GM23338 (cell line): Measurements from ENCODE around the gene LRRFIP1. TPM values are rescaled to one million over a fixed set of nuclear protein-coding genes. Genes with fewer than 3 reads are reported as not detected.

ENCODE experiments used
- ATAC-seq: fragments of 200-7000 bp; cut with Tn5 transposase; 3 replicates; pipeline ENCODE4 v1.9.1; 2020
- DNase-seq: peaks from one replicate; pipeline ENCODE4 v3.0.0-alpha.2; 2015; ENCODE audit warnings: low spot score
- H2AFZ ChIP-seq: fragments of 200-600 bp; sonication (generic); 2 replicates; pipeline ENCODE4 v1.8.0; 2016; ENCODE audit warnings: antibody characterized with exemption, mild to moderate bottlenecking, moderate library complexity
- H3F3A ChIP-seq: fragments of 200-600 bp; sonication (generic); replicated peaks from 2 replicates; pipeline ENCODE4 v1.8.0; 2017; ENCODE audit warnings: antibody characterized with exemption, mixed run types, low read depth
- H3K27ac ChIP-seq: fragments of 200-600 bp; sonication (generic); 2 replicates; pipeline ENCODE4 v1.6.1; 2016; ENCODE audit warnings: low read depth
- H3K27me3 ChIP-seq: fragments of 200-600 bp; sonication (generic); 2 replicates; pipeline ENCODE4 v1.8.0; 2016; ENCODE audit warnings: mild to moderate bottlenecking, mixed run types, moderate library complexity; ENCODE audit not compliant: insufficient read depth
- H3K36me3 ChIP-seq: fragments of 200-600 bp; sonication (generic); 2 replicates; pipeline ENCODE4 v1.8.0; 2016; ENCODE audit warnings: mild to moderate bottlenecking; ENCODE audit not compliant: insufficient read depth
- H3K4me1 ChIP-seq: fragments of 200-600 bp; sonication (generic); 2 replicates; pipeline ENCODE4 v1.8.0; 2016; ENCODE audit warnings: mild to moderate bottlenecking, moderate library complexity; ENCODE audit not compliant: insufficient read depth
- H3K4me2 ChIP-seq: fragments of 200-600 bp; sonication (generic); 2 replicates; pipeline ENCODE4 v1.7.1; 2017; ENCODE audit warnings: mixed run types
- H3K4me3 ChIP-seq: fragments of 200-600 bp; sonication (generic); 2 replicates; pipeline ENCODE4 v1.6.1; 2016; ENCODE audit warnings: mixed run types
- H3K79me2 ChIP-seq: fragments of 200-600 bp; sonication (generic); replicated peaks from 2 replicates; pipeline ENCODE4 v1.8.0; 2017; ENCODE audit warnings: mild to moderate bottlenecking; ENCODE audit not compliant: insufficient read depth
- H3K9me2 ChIP-seq: fragments of 200-600 bp; sonication (generic); 2 replicates; pipeline ENCODE4 v1.8.0; 2017; ENCODE audit not compliant: insufficient read depth
- H4K20me1 ChIP-seq: fragments of 200-600 bp; sonication (generic); replicated peaks from 2 replicates; pipeline ENCODE4 v1.8.0; 2017; ENCODE audit warnings: mild to moderate bottlenecking; ENCODE audit not compliant: insufficient read depth
- H3K27ac Mint-ChIP-seq: 2 replicates; pipeline ENCODE4 v1.8.0; 2020; ENCODE audit warnings: inconsistent platforms, mild to moderate bottlenecking, moderate library complexity, mixed read lengths
- H3K27me3 Mint-ChIP-seq: 3 replicates; pipeline ENCODE4 v1.8.0; 2022; ENCODE audit warnings: low read depth, mild to moderate bottlenecking, moderate library complexity, mixed read lengths, inconsistent platforms; ENCODE audit not compliant: insufficient read depth, poor library complexity
- H3K36me3 Mint-ChIP-seq: 3 replicates; pipeline ENCODE4 v1.8.0; 2021; ENCODE audit warnings: low read depth, mild to moderate bottlenecking, inconsistent platforms, moderate library complexity, mixed read lengths
- H3K4me1 Mint-ChIP-seq: 3 replicates; pipeline ENCODE4 v1.8.0; 2020; ENCODE audit warnings: mild to moderate bottlenecking, inconsistent platforms, mixed read lengths
- H3K4me3 Mint-ChIP-seq: 3 replicates; pipeline ENCODE4 v1.8.0; 2021; ENCODE audit warnings: moderate library complexity, mild to moderate bottlenecking, inconsistent platforms, mixed read lengths
- H3K9me3 Mint-ChIP-seq: 3 replicates; pipeline ENCODE4 v1.8.0; 2020; ENCODE audit warnings: moderate library complexity, mild to moderate bottlenecking, inconsistent platforms, mixed read lengths
- CREB1 ChIP-seq: fragments of 250-450 bp; sonication (Bioruptor Pico); IDR thresholded peaks from 2 replicates; pipeline ENCODE4 v1.5.0; 2020; ENCODE audit warnings: low read depth, mild to moderate bottlenecking, moderate library complexity
- CTCF ChIP-seq, 2 experiments: fragments of 200-600 bp in 1 of 2; sonication (generic) in 1 of 2; conservative IDR thresholded peaks; 2 replicates each; pipeline versions ENCODE4 v1.5.1 to v1.6.1; 2016 to 2017; ENCODE audit warnings: antibody characterized with exemption in 2 of 2, low read depth in 2 of 2, mild to moderate bottlenecking in 2 of 2, moderate library complexity in 1 of 2
- ETS1 ChIP-seq: IDR thresholded peaks from 2 replicates; pipeline ENCODE4 v1.6.1; 2016; ENCODE audit warnings: antibody characterized with exemption
- EZH2phosphoT487 ChIP-seq: fragments of 200-600 bp; sonication (generic); IDR thresholded peaks from one replicate; pipeline ENCODE4 v1.8.1; 2018; ENCODE audit warnings: antibody characterized with exemption; ENCODE audit not compliant: unreplicated experiment
- NANOG ChIP-seq: IDR thresholded peaks from 2 replicates; pipeline ENCODE4 v1.6.1; 2016; ENCODE audit warnings: antibody characterized with exemption, borderline replicate concordance
- POLR2AphosphoS5 ChIP-seq: IDR thresholded peaks from 2 replicates; pipeline ENCODE4 v1.6.1; 2016; ENCODE audit warnings: antibody characterized with exemption, low read depth
- STAT1 ChIP-seq: IDR thresholded peaks from one replicate; pipeline ENCODE4 v1.6.1; 2016; ENCODE audit warnings: antibody characterized with exemption; ENCODE audit not compliant: unreplicated experiment
- ZNF114 ChIP-seq: fragments of 250-450 bp; sonication (Bioruptor Pico); IDR thresholded peaks from 2 replicates; pipeline ENCODE4 v1.5.0; 2020; ENCODE audit warnings: mild to moderate bottlenecking, moderate library complexity
- ZNF331 ChIP-seq: fragments of 250-450 bp; sonication (Bioruptor Pico); IDR thresholded peaks from 2 replicates; pipeline ENCODE4 v1.5.0; 2020; ENCODE audit warnings: low read depth, mild to moderate bottlenecking, moderate library complexity
- ZNF462 ChIP-seq: fragments of 250-450 bp; sonication (Bioruptor Pico); IDR thresholded peaks from 2 replicates; pipeline ENCODE4 v1.5.0; 2020; ENCODE audit warnings: mild to moderate bottlenecking, moderate library complexity
- polyA plus RNA-seq: library from polyadenylated mRNA; unstranded; fragments of >200 nt; fragmentation: Nextera tagmentation; extraction: Ambion mirVana; gene quantifications from 2 replicates; pipeline ENCODE4 v1.2.1, GENCODE V29; 2016
- total RNA-seq: library from RNA; depleted of rRNA; stranded (reverse); fragments of >200 nt; shearing (Covaris generic); gene quantifications from 2 replicates; pipeline ENCODE4 v1.2.3, GENCODE V29; 2014

The LRRFIP1 gene
- total and polyA plus RNA-seq, 2 experiments from 2014 or later = 59.6 to 178 TPM

- H3K9me2 ChIP-seq = peaks cover 3% of the 10 kb centered on the region; the same call in 1 of the 2 replicates
- Mint-ChIP-seq H3K27me3 (peaks cover 3% of the 10 kb centered on the region), H3K27ac (no peak overlapping the region), H3K36me3 (peaks cover 38% of the 10 kb centered on the region), H3K9me3 (peaks cover 27% of the 10 kb centered on the region), H3K4me3 (no peak overlapping the region), H3K4me1 (no peaks in the 10 kb centered on the region)
- H3K27me3 ChIP-seq = peaks cover 9% of the 10 kb centered on the region
- H4K20me1 ChIP-seq = 0 out of 2 replicates have a peak, but pooled peaks cover 4% of the 10 kb centered on the region
- TF ChIP-seq EZH2phosphoT487 (no peak), CREB1 (no peak), POLR2AphosphoS5 (no peak), CTCF (conservative IDR thresholded peaks at IDR 0.05; ENCODE audit: low read depth in 2 of 2) (no peak), ZNF331 (CRISPR knock-in tag) (no peak), STAT1 (no peak), ZNF114 (CRISPR knock-in tag) (no peak), ZNF462 (CRISPR knock-in tag) (no peak), NANOG (no peak), ETS1 (no peak)
- H3K27ac ChIP-seq = no peak overlapping the region
- ATAC-seq (no peak), DNase-seq (no peak)
- H3K4me1 ChIP-seq = no peaks in the 10 kb centered on the region
- no peak overlapping the region for H3K4me2 ChIP-seq
- H3K36me3 ChIP-seq = 0 out of 2 replicates have a peak, but pooled peaks cover 4% of the 10 kb centered on the region
- no peak overlapping the region for H3K4me3 ChIP-seq
- H3F3A ChIP-seq = no peaks in the 10 kb centered on the region
- peaks cover 20% of the 10 kb centered on the region for H3K79me2 ChIP-seq
- no peak overlapping the region for H2AFZ ChIP-seq
Measured at GRCh38 chr2:237639836-237640220, 12.4 kb downstream of the LRRFIP1 start.
